Neural progenitor cell (in vitro differentiated cells): Measurements from ENCODE around the gene SIPA1L3. TPM values are rescaled to one million over a fixed set of nuclear protein-coding genes. Genes with fewer than 3 reads are reported as not detected.
A peak's percentile ranks its signal among the peaks of the same experiment; 100 is the strongest.

Source experiments
- DNase-seq: peaks from one replicate; pipeline ENCODE4 v3.0.0-alpha.2; 2016; ENCODE audit warnings: low spot score
- H2AFZ ChIP-seq: fragments of 200-600 bp; sonication (generic); replicated peaks from 2 replicates; pipeline ENCODE4 v1.6.1; 2016; ENCODE audit warnings: antibody characterized with exemption
- H3F3A ChIP-seq: fragments of 200-600 bp; sonication (generic); 2 replicates; pipeline ENCODE4 v1.6.1; 2016; ENCODE audit warnings: antibody characterized with exemption, low read depth
- H3K27ac ChIP-seq: fragments of 200-600 bp; sonication (generic); 2 replicates; pipeline ENCODE4 v1.5.1; 2016; ENCODE audit warnings: mild to moderate bottlenecking
- H3K27me3 ChIP-seq: fragments of 200-600 bp; sonication (generic); 2 replicates; pipeline ENCODE4 v1.6.1; 2016; ENCODE audit warnings: mild to moderate bottlenecking, moderate library complexity
- H3K36me3 ChIP-seq: fragments of 200-600 bp; sonication (generic); 2 replicates; pipeline ENCODE4 v1.5.1; 2016
- H3K4me1 ChIP-seq: fragments of 200-600 bp; sonication (generic); 2 replicates; pipeline ENCODE4 v1.6.1; 2016; ENCODE audit warnings: mixed run types
- H3K4me2 ChIP-seq: fragments of 200-600 bp; sonication (generic); 2 replicates; pipeline ENCODE4 v1.6.1; 2016
- H3K4me3 ChIP-seq: fragments of 200-600 bp; sonication (generic); 2 replicates; pipeline ENCODE4 v1.5.1; 2016
- H3K79me2 ChIP-seq: fragments of 200-600 bp; sonication (generic); 2 replicates; pipeline ENCODE4 v1.6.1; 2016; ENCODE audit warnings: low read depth
- H3K9ac ChIP-seq: fragments of 200-600 bp; sonication (generic); 2 replicates; pipeline ENCODE4 v1.6.1; 2016
- H3K9me3 ChIP-seq: fragments of 200-600 bp; sonication (generic); 2 replicates; pipeline ENCODE4 v1.5.1; 2016; ENCODE audit warnings: low read depth
- H4K20me1 ChIP-seq: fragments of 200-600 bp; sonication (generic); 2 replicates; pipeline ENCODE4 v1.6.1; 2016; ENCODE audit warnings: low read depth
- H3K27ac Mint-ChIP-seq: 3 replicates; pipeline ENCODE4 v1.8.0; 2021; ENCODE audit warnings: mixed read lengths
- H3K27me3 Mint-ChIP-seq: 2 replicates; pipeline ENCODE4 v1.8.0; 2022; ENCODE audit warnings: low read depth, mild to moderate bottlenecking, inconsistent platforms, moderate library complexity, mixed read lengths; ENCODE audit not compliant: insufficient read depth
- H3K36me3 Mint-ChIP-seq: 3 replicates; pipeline ENCODE4 v1.8.0; 2021; ENCODE audit warnings: mixed read lengths
- H3K4me1 Mint-ChIP-seq: 3 replicates; pipeline ENCODE4 v1.8.0; 2021; ENCODE audit warnings: mixed read lengths
- H3K4me3 Mint-ChIP-seq: 3 replicates; pipeline ENCODE4 v1.8.0; 2021; ENCODE audit warnings: mild to moderate bottlenecking, moderate library complexity, mixed read lengths
- H3K9me3 Mint-ChIP-seq: 3 replicates; pipeline ENCODE4 v1.8.0; 2020; ENCODE audit warnings: mixed read lengths
- EZH2 ChIP-seq: fragments of 200-600 bp; sonication (generic); IDR thresholded peaks from 2 replicates; pipeline ENCODE4 v1.6.1; 2017; ENCODE audit warnings: antibody characterized with exemption, mild to moderate bottlenecking, moderate library complexity
- EZH2phosphoT487 ChIP-seq: fragments of 200-600 bp; sonication (generic); IDR thresholded peaks from 2 replicates; pipeline ENCODE4 v1.6.1; 2017; ENCODE audit warnings: antibody characterized with exemption
- total RNA-seq: library from RNA; depleted of rRNA; stranded (reverse); fragments of >200 nt; gene quantifications from 2 replicates; pipeline ENCODE4 v1.2.3, GENCODE V29; 2015; ENCODE audit warnings: low replicate concordance
- TF ChIP-seq, protein P1 (sequence below): fragments of 200-600 bp; sonication (generic); IDR thresholded peaks from 2 replicates; pipeline ENCODE4 v1.5.1; 2017; ENCODE audit warnings: antibody characterized with exemption, mild to moderate bottlenecking

The SIPA1L3 gene
- total RNA-seq, 1 donor from 2014 or later: 19.2 TPM

DNA sequence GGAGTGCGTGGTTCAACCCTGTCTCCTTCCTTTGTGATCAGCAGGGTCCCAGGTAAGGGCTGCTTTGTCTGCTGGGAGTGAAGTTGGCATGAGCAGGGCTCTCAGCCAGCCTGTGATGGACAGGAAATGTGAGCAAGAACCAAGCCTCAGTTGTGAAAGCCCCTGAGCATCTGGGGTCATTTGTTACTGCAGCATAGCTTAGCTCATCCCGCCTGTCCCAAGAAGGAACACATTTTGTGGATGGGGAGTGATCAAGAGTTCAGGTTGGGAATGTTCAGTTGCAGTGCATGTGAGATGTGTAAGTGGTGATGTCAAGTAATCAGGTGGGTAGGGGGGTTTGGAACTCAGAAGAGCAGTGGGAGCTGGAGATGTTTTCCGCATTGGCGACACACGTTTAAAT, 164.6 kb downstream of the SIPA1L3 start:
- Histone ChIP-seq H3K9ac (no peak overlapping the region), H2AFZ (no peak overlapping the region), H3K9me3 (no peaks in the 10 kb centered on the region), H3K4me2 (no peak overlapping the region), H3K27ac (no peak overlapping the region), H3K36me3 (no peaks in the 10 kb centered on the region), H3K27me3 (no peaks in the 10 kb centered on the region), H3K79me2 (peaks cover 8% of the 10 kb centered on the region), H3K4me1 (peaks cover 4% of the 10 kb centered on the region), H3F3A (peaks cover 10% of the 10 kb centered on the region), H3K4me3 (no peak overlapping the region), H4K20me1 (peaks cover 14% of the 10 kb centered on the region)
- no peak for DNase-seq
- TF ChIP-seq, protein P1, sequence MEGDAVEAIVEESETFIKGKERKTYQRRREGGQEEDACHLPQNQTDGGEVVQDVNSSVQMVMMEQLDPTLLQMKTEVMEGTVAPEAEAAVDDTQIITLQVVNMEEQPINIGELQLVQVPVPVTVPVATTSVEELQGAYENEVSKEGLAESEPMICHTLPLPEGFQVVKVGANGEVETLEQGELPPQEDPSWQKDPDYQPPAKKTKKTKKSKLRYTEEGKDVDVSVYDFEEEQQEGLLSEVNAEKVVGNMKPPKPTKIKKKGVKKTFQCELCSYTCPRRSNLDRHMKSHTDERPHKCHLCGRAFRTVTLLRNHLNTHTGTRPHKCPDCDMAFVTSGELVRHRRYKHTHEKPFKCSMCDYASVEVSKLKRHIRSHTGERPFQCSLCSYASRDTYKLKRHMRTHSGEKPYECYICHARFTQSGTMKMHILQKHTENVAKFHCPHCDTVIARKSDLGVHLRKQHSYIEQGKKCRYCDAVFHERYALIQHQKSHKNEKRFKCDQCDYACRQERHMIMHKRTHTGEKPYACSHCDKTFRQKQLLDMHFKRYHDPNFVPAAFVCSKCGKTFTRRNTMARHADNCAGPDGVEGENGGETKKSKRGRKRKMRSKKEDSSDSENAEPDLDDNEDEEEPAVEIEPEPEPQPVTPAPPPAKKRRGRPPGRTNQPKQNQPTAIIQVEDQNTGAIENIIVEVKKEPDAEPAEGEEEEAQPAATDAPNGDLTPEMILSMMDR: no peak
- TF ChIP-seq EZH2phosphoT487: no peak
- TF ChIP-seq EZH2: no peak
- no peaks in the 10 kb centered on the region for H3K9me3 Mint-ChIP-seq
- H3K4me1 Mint-ChIP-seq: peaks cover 8% of the 10 kb centered on the region
- peaks cover 2% of the 10 kb centered on the region for H3K27me3 Mint-ChIP-seq
- H3K4me3 Mint-ChIP-seq: no peak overlapping the region
- H3K36me3 Mint-ChIP-seq: peaks cover 7% of the 10 kb centered on the region
- no peak overlapping the region for H3K27ac Mint-ChIP-seq

DNA sequence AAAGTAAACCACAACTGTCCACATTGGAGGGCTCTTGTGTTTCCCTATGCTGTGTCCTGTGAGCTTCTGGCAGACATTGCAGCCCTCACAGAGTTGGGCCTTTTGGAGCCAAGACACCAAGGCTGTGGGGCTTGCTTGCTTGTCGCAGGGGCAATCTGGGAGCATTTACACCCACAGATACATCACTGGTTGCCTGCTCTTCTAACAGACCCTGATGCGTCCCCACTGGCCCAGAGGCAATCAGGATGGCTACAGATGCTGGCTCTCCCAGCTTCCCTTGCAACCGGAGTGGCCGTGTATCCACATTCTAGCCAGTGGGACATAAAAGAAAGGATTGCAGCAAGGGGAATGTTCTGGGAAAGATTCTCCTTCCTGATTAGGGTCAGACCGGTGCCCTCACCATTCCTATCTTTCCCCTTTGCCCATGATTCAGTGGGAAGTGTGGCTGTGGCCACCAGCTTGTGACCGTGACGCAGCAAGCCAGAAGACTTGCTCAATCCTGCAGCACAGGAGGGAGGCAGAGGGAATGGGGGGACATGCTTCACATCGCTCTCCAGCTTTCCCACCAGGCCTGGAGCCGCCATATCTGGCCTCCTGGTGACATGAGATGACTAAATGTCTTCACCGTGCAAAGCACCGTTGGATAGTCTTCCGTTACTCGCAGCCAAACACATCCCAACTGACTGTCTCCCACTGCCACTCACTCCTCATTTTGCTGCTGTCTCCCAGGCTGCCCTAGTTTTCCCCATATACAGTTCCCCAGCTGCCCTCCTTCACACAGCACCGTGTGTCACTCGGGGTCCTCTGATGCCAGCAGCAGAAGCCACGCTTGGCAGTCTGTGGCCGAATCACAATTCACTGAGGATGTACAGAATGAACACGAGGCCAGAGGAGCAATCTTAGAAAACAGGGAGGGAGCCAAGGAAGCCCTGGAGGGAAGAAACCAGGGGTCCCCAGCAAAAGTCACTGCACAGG, 166.1 kb downstream of the SIPA1L3 start:
- Mint-ChIP-seq H3K27me3 (peaks cover 2% of the 10 kb centered on the region), H3K9me3 (no peaks in the 10 kb centered on the region), H3K4me1 (peaks cover 8% of the 10 kb centered on the region), H3K36me3 (peaks cover 7% of the 10 kb centered on the region), H3K27ac (no peak overlapping the region), H3K4me3 (no peak overlapping the region)
- no peak overlapping the region for H3K4me3 ChIP-seq
- no peak for DNase-seq
- peaks cover 4% of the 10 kb centered on the region for H3K4me1 ChIP-seq
- H3K36me3 ChIP-seq: no peaks in the 10 kb centered on the region
- peaks cover 10% of the 10 kb centered on the region for H3F3A ChIP-seq
- no peaks in the 10 kb centered on the region for H3K27me3 ChIP-seq
- H2AFZ ChIP-seq: no peak overlapping the region
- no peak overlapping the region for H3K9ac ChIP-seq
- H4K20me1 ChIP-seq: peaks cover 14% of the 10 kb centered on the region
- no peaks in the 10 kb centered on the region for H3K9me3 ChIP-seq
- no peak overlapping the region for H3K4me2 ChIP-seq
- peak overlapping the region; percentile 63 for H3K27ac ChIP-seq
- TF ChIP-seq, protein P1: no peak
- TF ChIP-seq EZH2 (no peak), EZH2phosphoT487 (no peak)
- peaks cover 8% of the 10 kb centered on the region for H3K79me2 ChIP-seq

DNA sequence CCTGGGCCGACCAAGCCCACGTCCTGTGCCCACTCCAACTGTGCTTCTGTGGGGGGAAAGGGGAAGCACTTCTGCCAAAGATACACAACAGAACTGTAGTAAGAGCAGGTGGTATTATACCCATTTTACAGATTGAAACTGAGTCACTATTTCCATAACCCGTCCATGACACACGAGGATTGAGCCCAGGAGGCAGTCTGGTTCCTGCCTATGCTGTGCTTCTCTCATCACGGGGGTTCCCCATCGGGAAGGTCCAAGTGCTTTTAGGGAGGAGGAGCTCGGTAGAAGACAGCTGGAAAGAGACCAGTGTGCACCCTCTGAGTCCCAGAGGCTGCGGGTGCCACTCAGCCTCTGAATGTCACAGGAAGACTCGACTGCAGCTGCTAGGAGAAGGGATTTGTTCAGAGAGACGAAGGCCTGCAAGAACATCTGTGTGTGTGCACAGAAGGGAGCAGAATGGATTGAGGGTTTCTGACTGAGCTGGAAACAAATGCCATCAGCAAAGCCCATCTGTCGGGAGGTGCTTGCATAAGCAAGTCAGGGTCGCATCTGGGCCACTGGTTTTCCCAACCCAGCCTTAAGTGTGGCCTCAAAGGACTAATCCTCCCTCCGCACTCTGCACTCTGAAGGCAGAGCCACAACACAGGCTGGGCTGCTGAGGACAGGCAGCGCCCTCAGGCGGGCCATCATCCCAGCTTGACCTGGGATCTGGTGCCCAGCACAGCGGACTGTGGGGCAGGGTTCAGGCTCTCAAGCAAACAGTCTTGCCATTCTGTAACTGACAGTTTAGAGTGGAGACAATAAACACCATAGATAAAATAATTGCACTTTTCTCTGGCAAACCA, 167.1 kb downstream of the SIPA1L3 start:
- Mint-ChIP-seq H3K4me3 (peak overlapping the region; percentile 12), H3K27ac (peak overlapping the region; percentile 77), H3K36me3 (peaks cover 9% of the 10 kb centered on the region), H3K9me3 (peaks cover 3% of the 10 kb centered on the region), H3K27me3 (peaks cover 2% of the 10 kb centered on the region), H3K4me1 (peaks cover 8% of the 10 kb centered on the region)
- Histone ChIP-seq H3F3A (peaks cover 10% of the 10 kb centered on the region), H3K9me3 (no peaks in the 10 kb centered on the region), H3K9ac (no peak overlapping the region), H3K79me2 (peaks cover 8% of the 10 kb centered on the region), H3K4me3 (no peak overlapping the region), H3K4me1 (peaks cover 4% of the 10 kb centered on the region), H3K27me3 (no peaks in the 10 kb centered on the region), H3K36me3 (no peaks in the 10 kb centered on the region), H2AFZ (no peak overlapping the region), H3K27ac (peak overlapping the region; percentile 63), H3K4me2 (peak overlapping the region; percentile 12), H4K20me1 (peaks cover 14% of the 10 kb centered on the region)
- TF ChIP-seq EZH2 (no peak), EZH2phosphoT487 (no peak)
- TF ChIP-seq, protein P1: peak; percentile 67
- DNase-seq: peak; percentile 90
